ENCODE results near the gene BCAS3.

DNA sequence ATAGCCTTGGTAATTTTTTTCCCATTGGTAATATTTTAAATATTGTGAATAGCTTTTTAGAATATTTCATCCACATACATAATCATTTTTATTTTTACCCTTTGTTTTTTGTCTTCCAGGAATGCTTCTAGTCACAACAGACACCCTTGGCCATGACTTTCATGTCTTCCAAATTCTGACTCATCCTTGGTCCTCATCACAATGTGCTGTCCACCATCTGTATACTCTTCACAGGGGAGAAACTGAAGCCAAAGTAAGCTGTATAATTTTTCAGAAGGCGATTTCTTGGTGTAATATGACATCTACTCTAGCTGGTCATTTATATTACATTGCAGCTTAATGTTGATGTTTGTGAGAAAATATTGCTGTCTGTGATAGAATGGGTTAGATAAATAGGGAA lies 269.4 kb downstream of the BCAS3 start:
- no peak for TF ChIP-seq EZH2phosphoT487 (IDR thresholded peaks at IDR 0.05; ENCODE audit: low read depth)
- TF ChIP-seq, protein P1, sequence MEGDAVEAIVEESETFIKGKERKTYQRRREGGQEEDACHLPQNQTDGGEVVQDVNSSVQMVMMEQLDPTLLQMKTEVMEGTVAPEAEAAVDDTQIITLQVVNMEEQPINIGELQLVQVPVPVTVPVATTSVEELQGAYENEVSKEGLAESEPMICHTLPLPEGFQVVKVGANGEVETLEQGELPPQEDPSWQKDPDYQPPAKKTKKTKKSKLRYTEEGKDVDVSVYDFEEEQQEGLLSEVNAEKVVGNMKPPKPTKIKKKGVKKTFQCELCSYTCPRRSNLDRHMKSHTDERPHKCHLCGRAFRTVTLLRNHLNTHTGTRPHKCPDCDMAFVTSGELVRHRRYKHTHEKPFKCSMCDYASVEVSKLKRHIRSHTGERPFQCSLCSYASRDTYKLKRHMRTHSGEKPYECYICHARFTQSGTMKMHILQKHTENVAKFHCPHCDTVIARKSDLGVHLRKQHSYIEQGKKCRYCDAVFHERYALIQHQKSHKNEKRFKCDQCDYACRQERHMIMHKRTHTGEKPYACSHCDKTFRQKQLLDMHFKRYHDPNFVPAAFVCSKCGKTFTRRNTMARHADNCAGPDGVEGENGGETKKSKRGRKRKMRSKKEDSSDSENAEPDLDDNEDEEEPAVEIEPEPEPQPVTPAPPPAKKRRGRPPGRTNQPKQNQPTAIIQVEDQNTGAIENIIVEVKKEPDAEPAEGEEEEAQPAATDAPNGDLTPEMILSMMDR (IDR thresholded peaks at IDR 0.05; ENCODE audit: low read depth, low read length), result no peak

All from OCI-LY3 (cell line).